ENCODE measurements around the gene TLCD3A. TPM values are rescaled to one million over a fixed set of nuclear protein-coding genes. Genes with fewer than 3 reads are reported as not detected.
"Not testable (repeated sequence)": the region's sequence is repeated elsewhere in the genome, so short reads cannot be mapped to it uniquely, and the experiment has no call there.

The TLCD3A gene
- total RNA-seq, 2 experiments from 2014 or later, result 8.3 to 11.7 TPM

DNA sequence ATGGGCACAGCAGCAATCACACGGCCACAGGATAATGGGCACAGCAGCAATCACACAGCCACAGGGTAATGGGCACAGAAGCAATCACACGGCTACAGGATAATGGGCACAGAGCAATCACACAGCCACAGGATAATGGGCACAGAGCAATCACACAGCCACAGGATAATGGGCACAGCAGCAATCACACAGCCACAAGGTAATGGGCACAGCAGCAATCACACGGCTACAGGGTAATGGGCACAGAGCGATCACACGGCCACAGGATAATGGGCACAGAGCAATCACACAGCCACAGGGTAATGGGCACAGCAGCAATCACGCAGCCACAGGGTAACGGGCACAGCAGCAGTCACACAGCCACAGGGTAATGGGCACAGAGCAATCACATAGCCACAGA is 17.0 kb downstream of the TLCD3A start:
- DNase-seq (ENCODE audit: low spot score); H3K9me2 ChIP-seq (ENCODE audit: insufficient read depth, low read length); BruUV-seq (replicated peaks); H2AFZ ChIP-seq (ENCODE audit: low read length); intact Hi-C loops (cut with micrococcal nuclease; ENCODE audit: unreplicated experiment); POLR2A ChIA-PET; H3K27ac ChIP-seq (ENCODE audit: low read depth, low read length, poor library complexity, severe bottlenecking); H4K20me1 ChIP-seq (ENCODE audit: insufficient read depth, low read length); H3K9me3 ChIP-seq (ENCODE audit: low read length); CTCF ChIA-PET (ENCODE audit: unreplicated experiment): not testable (repeated sequence)
- H3K36me3 ChIP-seq (ENCODE audit: insufficient read depth, low read length), result peaks cover 60% of the 10 kb centered on the region
- H3K4me3 ChIP-seq (ENCODE audit: low read depth, low read length, poor library complexity, severe bottlenecking), result peak overlapping the region; percentile 75
- peaks cover 53% of the 10 kb centered on the region for H3K79me2 ChIP-seq (ENCODE audit: insufficient read depth, low read depth, low read length)
- H3K4me2 ChIP-seq (ENCODE audit: low read length), result peak overlapping the region; percentile 86; the same call in 1 of the 2 replicates
- peaks cover 18% of the 10 kb centered on the region for H3K4me1 ChIP-seq (ENCODE audit: insufficient read depth, low read length, poor library complexity, severe bottlenecking)

DNA sequence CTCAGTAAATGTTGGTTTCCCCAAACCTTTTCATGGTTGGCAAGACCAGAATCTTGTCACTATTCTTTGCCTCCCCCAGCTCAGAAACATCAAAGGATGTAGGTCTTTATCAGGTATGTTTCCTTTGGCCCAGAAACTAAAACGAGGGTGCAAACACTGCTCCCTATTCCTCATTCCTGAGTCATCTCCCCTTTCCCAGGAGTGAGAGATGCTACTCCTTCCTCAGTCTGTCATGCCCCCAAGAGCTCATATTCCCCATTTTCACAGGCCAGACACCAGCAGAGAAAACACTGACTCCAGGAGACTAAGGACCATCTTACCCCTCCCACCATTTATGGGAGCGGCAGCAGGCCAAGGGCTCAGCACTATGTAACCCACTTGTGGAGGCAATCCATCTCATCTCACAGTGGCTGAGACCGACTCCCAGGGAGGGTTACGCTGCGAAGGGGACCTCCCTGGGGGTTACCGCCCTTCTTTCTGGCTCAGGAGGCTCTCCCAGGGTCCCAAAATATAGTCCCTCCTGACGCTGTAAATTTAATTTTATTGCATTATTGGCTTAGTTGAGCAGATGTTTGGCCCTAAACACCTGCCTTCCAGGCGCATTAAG is 18.1 kb downstream of the TLCD3A start:
- TF ChIP-seq EZH2phosphoT487 (IDR thresholded peaks at IDR 0.05; ENCODE audit: borderline replicate concordance, low read depth, low read length), result no peak
- TF ChIP-seq, protein P1, sequence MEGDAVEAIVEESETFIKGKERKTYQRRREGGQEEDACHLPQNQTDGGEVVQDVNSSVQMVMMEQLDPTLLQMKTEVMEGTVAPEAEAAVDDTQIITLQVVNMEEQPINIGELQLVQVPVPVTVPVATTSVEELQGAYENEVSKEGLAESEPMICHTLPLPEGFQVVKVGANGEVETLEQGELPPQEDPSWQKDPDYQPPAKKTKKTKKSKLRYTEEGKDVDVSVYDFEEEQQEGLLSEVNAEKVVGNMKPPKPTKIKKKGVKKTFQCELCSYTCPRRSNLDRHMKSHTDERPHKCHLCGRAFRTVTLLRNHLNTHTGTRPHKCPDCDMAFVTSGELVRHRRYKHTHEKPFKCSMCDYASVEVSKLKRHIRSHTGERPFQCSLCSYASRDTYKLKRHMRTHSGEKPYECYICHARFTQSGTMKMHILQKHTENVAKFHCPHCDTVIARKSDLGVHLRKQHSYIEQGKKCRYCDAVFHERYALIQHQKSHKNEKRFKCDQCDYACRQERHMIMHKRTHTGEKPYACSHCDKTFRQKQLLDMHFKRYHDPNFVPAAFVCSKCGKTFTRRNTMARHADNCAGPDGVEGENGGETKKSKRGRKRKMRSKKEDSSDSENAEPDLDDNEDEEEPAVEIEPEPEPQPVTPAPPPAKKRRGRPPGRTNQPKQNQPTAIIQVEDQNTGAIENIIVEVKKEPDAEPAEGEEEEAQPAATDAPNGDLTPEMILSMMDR (conservative IDR thresholded peaks at IDR 0.05; ENCODE audit: low read length), result no peak
- BruUV-seq (replicated peaks), result no TSS peak
- H3K4me2 ChIP-seq (ENCODE audit: low read length), result peak overlapping the region; percentile 86
- H3K9me2 ChIP-seq (ENCODE audit: insufficient read depth, low read length), result no peaks in the 10 kb centered on the region
- no peak for DNase-seq (ENCODE audit: low spot score)
- POLR2A ChIA-PET, result interaction anchor here (1.3 kb wide), 1 partner anchor 13 kb away, joined by 4 read pairs; no protein-coding TSS in a partner anchor
- peak overlapping the region; percentile 75 for H3K4me3 ChIP-seq (ENCODE audit: low read depth, low read length, poor library complexity, severe bottlenecking)
- H3K27ac ChIP-seq (ENCODE audit: low read depth, low read length, poor library complexity, severe bottlenecking), result no peak overlapping the region
- intact Hi-C loops (cut with micrococcal nuclease; ENCODE audit: unreplicated experiment), result no loop called here
- CTCF ChIA-PET (ENCODE audit: unreplicated experiment), result no interaction called here
- no peaks in the 10 kb centered on the region for H3K9me3 ChIP-seq (ENCODE audit: low read length)
- H4K20me1 ChIP-seq (ENCODE audit: insufficient read depth, low read length), result peaks cover 2% of the 10 kb centered on the region; the same call in 1 of the 2 replicates
- no peak overlapping the region for H2AFZ ChIP-seq (ENCODE audit: low read length)
- peaks cover 18% of the 10 kb centered on the region for H3K4me1 ChIP-seq (ENCODE audit: insufficient read depth, low read length, poor library complexity, severe bottlenecking)
- H3K36me3 ChIP-seq (ENCODE audit: insufficient read depth, low read length), result peaks cover 52% of the 10 kb centered on the region
- peaks cover 42% of the 10 kb centered on the region for H3K79me2 ChIP-seq (ENCODE audit: insufficient read depth, low read depth, low read length)

DNA sequence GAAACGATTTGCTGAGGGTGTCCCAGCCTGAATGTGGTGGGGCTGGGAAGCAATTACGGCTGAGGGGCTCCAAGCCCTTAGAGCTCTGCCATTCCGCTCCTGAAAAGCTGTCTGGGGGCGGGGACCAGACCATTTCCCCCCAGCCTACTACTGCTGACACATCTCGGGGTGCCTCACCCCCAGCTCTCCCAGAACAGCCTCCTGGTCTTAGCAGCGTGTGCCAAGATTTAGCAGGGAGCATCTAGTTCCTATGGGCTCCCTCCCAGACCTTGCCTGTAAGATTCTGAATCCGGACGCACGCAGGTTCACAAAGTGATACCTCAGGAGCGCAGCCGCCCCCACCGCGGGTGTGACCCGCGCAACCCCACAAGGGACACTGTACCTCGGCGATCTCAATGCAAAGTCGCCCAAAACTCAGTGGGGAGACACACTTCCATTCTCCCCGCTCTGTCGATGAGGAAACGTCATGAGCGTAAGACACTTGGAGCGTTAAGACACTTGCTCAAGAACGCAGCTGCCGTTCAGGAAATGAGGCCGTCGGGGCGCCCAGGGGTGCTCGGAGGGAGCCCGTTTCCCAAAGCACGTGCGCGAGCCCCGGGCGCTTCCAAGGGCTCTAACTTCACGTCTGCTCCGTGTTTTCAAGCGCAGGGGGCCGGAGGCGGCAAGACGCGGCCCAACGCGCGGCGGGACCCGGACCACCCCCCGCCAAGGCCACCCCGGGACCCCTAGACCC is 19.0 kb downstream of the TLCD3A start:
- BruUV-seq (replicated peaks), result TSS peak; percentile 62
- Histone ChIP-seq H3K4me1 (ENCODE audit: insufficient read depth, low read length, poor library complexity, severe bottlenecking) (peaks cover 18% of the 10 kb centered on the region), H3K4me2 (ENCODE audit: low read length) (peak overlapping the region; percentile 86), H2AFZ (ENCODE audit: low read length) (peak overlapping the region; percentile 51), H3K9me3 (ENCODE audit: low read length) (no peaks in the 10 kb centered on the region), H3K4me3 (ENCODE audit: low read depth, low read length, poor library complexity, severe bottlenecking) (peak overlapping the region; percentile 75), H3K79me2 (ENCODE audit: insufficient read depth, low read depth, low read length) (peaks cover 40% of the 10 kb centered on the region), H4K20me1 (ENCODE audit: insufficient read depth, low read length) (no peaks in the 10 kb centered on the region), H3K9me2 (ENCODE audit: insufficient read depth, low read length) (no peaks in the 10 kb centered on the region), H3K36me3 (ENCODE audit: insufficient read depth, low read length) (peaks cover 52% of the 10 kb centered on the region), H3K27ac (ENCODE audit: low read depth, low read length, poor library complexity, severe bottlenecking) (peak overlapping the region; percentile 57)
- POLR2A ChIA-PET, result interaction anchor here (0.6 to 1.3 kb wide), 2 partner anchors 10 to 14 kb away, joined by 3 to 4 read pairs; no protein-coding TSS in a partner anchor
- no peak for TF ChIP-seq EZH2phosphoT487 (IDR thresholded peaks at IDR 0.05; ENCODE audit: borderline replicate concordance, low read depth, low read length)
- TF ChIP-seq, protein P1 (conservative IDR thresholded peaks at IDR 0.05; ENCODE audit: low read length), result no peak
- CTCF ChIA-PET (ENCODE audit: unreplicated experiment), result no interaction called here
- peak; percentile 79 for DNase-seq (ENCODE audit: low spot score)
- intact Hi-C loops (cut with micrococcal nuclease; ENCODE audit: unreplicated experiment), result no loop called here
